Keratinocyte (primary cell): ENCODE results near the gene F2. TPM values are rescaled to one million over a fixed set of nuclear protein-coding genes. Genes with fewer than 3 reads are reported as not detected.

Experiments used
- DNase-seq: peaks from one replicate; pipeline ENCODE4 v3.0.0-alpha.2; 2011; ENCODE audit warnings: low read depth, missing footprints, low spot score
- FAIRE-seq: peaks from 2 replicates; lab custom pipeline; 2011; peaks lifted over from hg19 to GRCh38; lab: Jason Lieb, UNC
- H2AFZ ChIP-seq: 2 replicates; pipeline ENCODE4 v1.6.0; 2012; ENCODE audit warnings: low read length, control low read depth, inconsistent platforms; ENCODE audit not compliant: control insufficient read depth
- H3K27ac ChIP-seq: 2 replicates; pipeline ENCODE4 v1.5.1; 2011; ENCODE audit warnings: low read length; ENCODE audit not compliant: control insufficient read depth, insufficient read depth
- H3K27me3 ChIP-seq: 3 replicates; pipeline ENCODE4 v1.6.0; 2011; ENCODE audit warnings: low read length; ENCODE audit not compliant: control insufficient read depth, insufficient read depth; ENCODE audit errors: extremely low read depth
- H3K36me3 ChIP-seq, 2 experiments: 2 replicates in 1 of 2; 3 replicates in 1 of 2; pipeline ENCODE4 v1.5.1; 2011; ENCODE audit warnings: low read length in 2 of 2, mild to moderate bottlenecking in 1 of 2; ENCODE audit not compliant: control insufficient read depth in 2 of 2, insufficient read depth in 2 of 2; ENCODE audit errors: extremely low read depth in 1 of 2
- H3K4me1 ChIP-seq: 3 replicates; pipeline ENCODE4 v1.5.1; 2011; ENCODE audit warnings: low read length; ENCODE audit not compliant: control insufficient read depth, insufficient read depth; ENCODE audit errors: extremely low read depth
- H3K4me2 ChIP-seq: 3 replicates; pipeline ENCODE4 v1.6.0; 2011; ENCODE audit warnings: low read depth, low read length; ENCODE audit not compliant: control insufficient read depth, insufficient read depth; ENCODE audit errors: extremely low read depth
- H3K4me3 ChIP-seq, 3 experiments: fragments of 200-600 bp in 1 of 3; sonication (generic) in 1 of 3; 2 replicates in 2 of 3; 3 replicates in 1 of 3; pipeline ENCODE4 v1.5.1; 2011 to 2016; ENCODE audit warnings: low read length in 3 of 3, mild to moderate bottlenecking in 3 of 3, control low read depth in 2 of 3, inconsistent platforms in 1 of 3, low read depth in 1 of 3, mixed read lengths in 1 of 3, mixed run types in 1 of 3, moderate library complexity in 1 of 3; ENCODE audit not compliant: control insufficient read depth in 2 of 3, insufficient read depth in 2 of 3; ENCODE audit errors: extremely low read depth in 1 of 3
- H3K79me2 ChIP-seq: 2 replicates; pipeline ENCODE4 v1.6.0; 2012; ENCODE audit warnings: low read length; ENCODE audit not compliant: control insufficient read depth, insufficient read depth
- H3K9ac ChIP-seq: 3 replicates; pipeline ENCODE4 v1.6.0; 2011; ENCODE audit warnings: low read length; ENCODE audit not compliant: control insufficient read depth, insufficient read depth; ENCODE audit errors: extremely low read depth
- H3K9me1 ChIP-seq: 3 replicates; pipeline ENCODE4 v1.6.0; 2011; ENCODE audit warnings: low read length; ENCODE audit not compliant: control insufficient read depth, insufficient read depth; ENCODE audit errors: extremely low read depth
- H3K9me3 ChIP-seq: 2 replicates; pipeline ENCODE4 v1.5.1; 2012; ENCODE audit warnings: low read depth, low read length; ENCODE audit not compliant: control insufficient read depth
- H4K20me1 ChIP-seq: 3 replicates; pipeline ENCODE4 v1.6.0; 2011; ENCODE audit warnings: low read length; ENCODE audit not compliant: control insufficient read depth, insufficient read depth; ENCODE audit errors: extremely low read depth
- EZH2 ChIP-seq: IDR thresholded peaks from one replicate; pipeline ENCODE4 v1.6.1; 2012; ENCODE audit warnings: inconsistent platforms, mild to moderate bottlenecking, low read length, moderate library complexity
- dilution Hi-C: fragments of 300-500 bp; cut with MboI; formaldehyde crosslinking; loops from one replicate; pipeline ENCODE4 v1.7.0; 2020; ENCODE audit warnings: low sequenced_read_pairs; ENCODE audit not compliant: extremely low pct_ligation_motif_present
- polyA plus RNA-seq, 5 experiments: library from polyadenylated mRNA; depleted of rRNA in 3 of 5; stranded (reverse) in 3 of 5; stranded (forward) in 1 of 5; unstranded in 1 of 5; fragments of >200 nt; gene quantifications; 1 replicate in 1 of 5; 2 replicates in 3 of 5; 3 replicates in 1 of 5; pipeline versions ENCODE4 v1.2.1 to v1.2.3, GENCODE V29; 2011 to 2012; ENCODE audit warnings: missing spikeins in 2 of 5, low read depth in 1 of 5, low replicate concordance in 1 of 5
- TF ChIP-seq, protein P1 (sequence below), 3 experiments: IDR thresholded peaks in 1 of 3; conservative IDR thresholded peaks in 1 of 3; optimal IDR thresholded peaks in 1 of 3; 2 replicates in 2 of 3; 3 replicates in 1 of 3; pipeline versions ENCODE3 to v1.5.1; 2011; ENCODE audit warnings: low read length in 3 of 3, mild to moderate bottlenecking in 3 of 3, moderate library complexity in 2 of 3, control low read depth in 1 of 3, inconsistent platforms in 1 of 3; ENCODE audit not compliant: insufficient read depth in 2 of 3; ENCODE audit errors: extremely low read depth in 1 of 3

Gene F2
- polyA plus RNA-seq, 1 donor (not counting 4 experiments of a cell fraction or from before 2014, with no cell fraction given): not detected

DNA sequence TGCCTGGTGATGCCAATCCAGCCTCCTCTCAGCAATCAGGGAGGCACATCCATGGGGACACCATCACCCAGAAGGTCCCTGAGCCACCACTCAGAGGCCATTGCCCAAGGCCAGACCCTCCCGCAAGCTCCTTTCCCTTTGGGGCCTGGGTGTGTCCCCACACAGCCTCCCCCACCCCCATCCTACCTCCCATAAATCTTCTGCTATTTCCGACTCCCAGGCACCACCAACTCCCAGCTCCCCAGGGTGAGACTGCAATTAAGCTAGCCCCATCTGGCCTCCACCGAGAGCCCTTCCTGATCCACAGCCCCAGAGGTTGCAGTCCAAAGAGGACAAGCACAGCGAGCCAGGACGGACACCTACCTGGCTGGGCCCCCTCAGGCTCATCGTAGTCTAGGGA, 24.9 kb upstream of the F2 start:
- Histone ChIP-seq H3K4me1 (peaks cover 3% of the 10 kb centered on the region), H3K9me1 (no peaks in the 10 kb centered on the region), H3K27ac (no peak overlapping the region), H2AFZ (no peak overlapping the region), H3K36me3 (peaks cover 21 to 33% of the 10 kb centered on the region in 2 experiments), H3K9me3 (no peaks in the 10 kb centered on the region), H3K27me3 (no peaks in the 10 kb centered on the region), H3K4me3 (no peak overlapping the region), H4K20me1 (no peaks in the 10 kb centered on the region), H3K9ac (no peak overlapping the region), H3K4me2 (no peak overlapping the region), H3K79me2 (peaks cover 20% of the 10 kb centered on the region)
- dilution Hi-C loops: no loop called here
- no peak for FAIRE-seq
- no peak for TF ChIP-seq EZH2
- TF ChIP-seq, protein P1, sequence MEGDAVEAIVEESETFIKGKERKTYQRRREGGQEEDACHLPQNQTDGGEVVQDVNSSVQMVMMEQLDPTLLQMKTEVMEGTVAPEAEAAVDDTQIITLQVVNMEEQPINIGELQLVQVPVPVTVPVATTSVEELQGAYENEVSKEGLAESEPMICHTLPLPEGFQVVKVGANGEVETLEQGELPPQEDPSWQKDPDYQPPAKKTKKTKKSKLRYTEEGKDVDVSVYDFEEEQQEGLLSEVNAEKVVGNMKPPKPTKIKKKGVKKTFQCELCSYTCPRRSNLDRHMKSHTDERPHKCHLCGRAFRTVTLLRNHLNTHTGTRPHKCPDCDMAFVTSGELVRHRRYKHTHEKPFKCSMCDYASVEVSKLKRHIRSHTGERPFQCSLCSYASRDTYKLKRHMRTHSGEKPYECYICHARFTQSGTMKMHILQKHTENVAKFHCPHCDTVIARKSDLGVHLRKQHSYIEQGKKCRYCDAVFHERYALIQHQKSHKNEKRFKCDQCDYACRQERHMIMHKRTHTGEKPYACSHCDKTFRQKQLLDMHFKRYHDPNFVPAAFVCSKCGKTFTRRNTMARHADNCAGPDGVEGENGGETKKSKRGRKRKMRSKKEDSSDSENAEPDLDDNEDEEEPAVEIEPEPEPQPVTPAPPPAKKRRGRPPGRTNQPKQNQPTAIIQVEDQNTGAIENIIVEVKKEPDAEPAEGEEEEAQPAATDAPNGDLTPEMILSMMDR (optimal IDR thresholded peaks at IDR 0.05 in 1 of 3, IDR thresholded peaks at IDR 0.05 in 1 of 3, conservative IDR thresholded peaks at IDR 0.05 in 1 of 3; ENCODE audit: extremely low read depth in 1 of 3, insufficient read depth in 2 of 3, low read length in 3 of 3): no peak
- DNase-seq: no peak

DNA sequence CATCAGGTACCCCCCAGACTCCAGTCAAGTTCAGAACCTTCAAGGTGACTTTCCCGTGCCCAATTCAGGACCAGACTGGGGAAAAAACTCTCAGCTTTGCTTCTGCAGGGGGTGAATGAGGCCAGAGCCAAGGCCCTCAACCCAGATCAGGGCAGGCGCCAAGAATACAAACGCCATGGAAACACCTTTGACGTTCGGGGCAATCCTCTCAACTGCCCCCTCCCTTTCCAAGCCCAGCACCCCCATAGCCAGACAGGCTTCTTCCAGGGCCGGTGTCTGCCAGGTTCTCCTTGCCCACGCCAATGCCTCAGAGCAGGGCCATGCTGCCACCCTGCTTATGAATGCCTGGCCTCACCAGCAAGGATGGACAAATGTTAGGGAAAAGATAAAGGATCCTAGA, 24.4 kb upstream of the F2 start:
- Histone ChIP-seq H3K36me3 (peaks cover 21 to 32% of the 10 kb centered on the region in 2 experiments), H2AFZ (no peak overlapping the region), H4K20me1 (no peaks in the 10 kb centered on the region), H3K9me3 (no peaks in the 10 kb centered on the region), H3K4me2 (no peak overlapping the region), H3K27ac (no peak overlapping the region), H3K4me3 (no peak overlapping the region), H3K27me3 (no peaks in the 10 kb centered on the region), H3K79me2 (peaks cover 24% of the 10 kb centered on the region), H3K9ac (no peak overlapping the region), H3K9me1 (no peaks in the 10 kb centered on the region), H3K4me1 (peaks cover 8% of the 10 kb centered on the region)
- no peak for DNase-seq
- dilution Hi-C loops: no loop called here
- no peak for TF ChIP-seq EZH2
- TF ChIP-seq, protein P1 (optimal IDR thresholded peaks at IDR 0.05 in 1 of 3, IDR thresholded peaks at IDR 0.05 in 1 of 3, conservative IDR thresholded peaks at IDR 0.05 in 1 of 3; ENCODE audit: extremely low read depth in 1 of 3, insufficient read depth in 2 of 3, low read length in 3 of 3): no peak
- FAIRE-seq: no peak
